ENCODE data around the gene CTNNA2.

CTNNA2 gene

GRCh38 chr2:80323610-80324009, 810.8 kb downstream of the CTNNA2 start:
- no peaks in the 10 kb centered on the region for H3K9me3 ChIP-seq (replicated peaks in 1 of 2; ENCODE audit: control insufficient read depth in 2 of 2, insufficient read depth in 1 of 2, low read depth in 1 of 2, low read length in 2 of 2)
- H2AK5ac ChIP-seq (ENCODE audit: low read depth, low read length): no peak overlapping the region
- H3K27me3 ChIP-seq (ENCODE audit: control insufficient read depth in 3 of 3, insufficient read depth in 3 of 3, low read depth in 1 of 3, low read length in 3 of 3): peaks cover 0 to 12% (median 5%) of the 10 kb centered on the region in 3 experiments
- H2AFZ ChIP-seq (ENCODE audit: low read length): no peak overlapping the region
- H3K27ac ChIP-seq (replicated peaks; ENCODE audit: low read length): no peak overlapping the region
- no peak overlapping the region for H3K4ac ChIP-seq (ENCODE audit: low read length)
- H3K18ac ChIP-seq (ENCODE audit: low read length): no peak overlapping the region
- peaks cover 0 to 6% of the 10 kb centered on the region in 2 donors for H3K4me1 ChIP-seq (ENCODE audit: control insufficient read depth in 2 of 2, insufficient read depth in 1 of 2, low read depth in 1 of 2, low read length in 2 of 2)
- H3K36me3 ChIP-seq (replicated peaks in 1 of 2; ENCODE audit: control insufficient read depth in 2 of 2, insufficient read depth in 2 of 2, low read length in 2 of 2): no peaks in the 10 kb centered on the region
- H2BK15ac ChIP-seq (ENCODE audit: low read length): no peak overlapping the region
- no peak overlapping the region for H4K91ac ChIP-seq (ENCODE audit: low read depth, low read length, poor library complexity)
- no peak overlapping the region for H2BK12ac ChIP-seq (ENCODE audit: low read length)
- H2BK120ac ChIP-seq (ENCODE audit: low read depth, low read length): no peak overlapping the region
- H3K79me1 ChIP-seq (ENCODE audit: low read depth, low read length): no peaks in the 10 kb centered on the region
- no peak overlapping the region for H3K14ac ChIP-seq (ENCODE audit: low read length)
- no peak overlapping the region for H3K4me2 ChIP-seq (ENCODE audit: insufficient read depth, low read length, poor library complexity, severe bottlenecking)
- H4K8ac ChIP-seq (ENCODE audit: low read depth, low read length): no peak overlapping the region
- H2BK5ac ChIP-seq (ENCODE audit: low read length): no peak overlapping the region
- H3K9ac ChIP-seq (ENCODE audit: low read depth, low read length, poor library complexity): no peak overlapping the region
- H3K4me3 ChIP-seq (ENCODE audit: low read length in 2 of 2): no peak overlapping the region
- no CpG with 5 or more reads among the region's 1 CpG for WGBS, 2 donors (ENCODE audit: extremely low coverage in 2 of 2, insufficient read length in 2 of 2, insufficient replicate concordance in 1 of 2)
- H3K23ac ChIP-seq (ENCODE audit: low read depth, low read length, poor library complexity): no peak overlapping the region
- DNase-seq (ENCODE audit: low spot score): no peak

GRCh38 chr2:80324525-80324924, 811.7 kb downstream of the CTNNA2 start:
- Histone ChIP-seq H2BK12ac (ENCODE audit: low read length) (no peak overlapping the region), H4K91ac (ENCODE audit: low read depth, low read length, poor library complexity) (no peak overlapping the region), H2BK5ac (ENCODE audit: low read length) (no peak overlapping the region), H3K18ac (ENCODE audit: low read length) (no peak overlapping the region), H3K9me3 (replicated peaks in 1 of 2; ENCODE audit: control insufficient read depth in 2 of 2, insufficient read depth in 1 of 2, low read depth in 1 of 2, low read length in 2 of 2) (no peaks in the 10 kb centered on the region), H3K4me3 (ENCODE audit: low read length in 2 of 2) (no peak overlapping the region), H4K8ac (ENCODE audit: low read depth, low read length) (no peak overlapping the region), H3K14ac (ENCODE audit: low read length) (no peak overlapping the region), H3K27ac (replicated peaks; ENCODE audit: low read length) (no peak overlapping the region), H2BK15ac (ENCODE audit: low read length) (no peak overlapping the region), H3K36me3 (replicated peaks in 1 of 2; ENCODE audit: control insufficient read depth in 2 of 2, insufficient read depth in 2 of 2, low read length in 2 of 2) (no peaks in the 10 kb centered on the region), H3K4ac (ENCODE audit: low read length) (no peak overlapping the region), H2AK5ac (ENCODE audit: low read depth, low read length) (no peak overlapping the region), H2AFZ (ENCODE audit: low read length) (no peak overlapping the region), H3K9ac (ENCODE audit: low read depth, low read length, poor library complexity) (no peak overlapping the region), H3K4me1 (ENCODE audit: control insufficient read depth in 2 of 2, insufficient read depth in 1 of 2, low read depth in 1 of 2, low read length in 2 of 2) (peaks cover 0 to 6% of the 10 kb centered on the region in 2 donors), H2BK120ac (ENCODE audit: low read depth, low read length) (no peak overlapping the region), H3K23ac (ENCODE audit: low read depth, low read length, poor library complexity) (no peak overlapping the region), H3K4me2 (ENCODE audit: insufficient read depth, low read length, poor library complexity, severe bottlenecking) (no peak overlapping the region), H3K27me3 (ENCODE audit: control insufficient read depth in 3 of 3, insufficient read depth in 3 of 3, low read depth in 1 of 3, low read length in 3 of 3) (peaks cover 0 to 12% (median 5%) of the 10 kb centered on the region in 3 experiments), H3K79me1 (ENCODE audit: low read depth, low read length) (no peaks in the 10 kb centered on the region)
- no peak for DNase-seq (ENCODE audit: low spot score)
- WGBS, 2 donors (ENCODE audit: extremely low coverage in 2 of 2, insufficient read length in 2 of 2, insufficient replicate concordance in 1 of 2): no CpG with 5 or more reads among the region's 3 CpGs

DNA sequence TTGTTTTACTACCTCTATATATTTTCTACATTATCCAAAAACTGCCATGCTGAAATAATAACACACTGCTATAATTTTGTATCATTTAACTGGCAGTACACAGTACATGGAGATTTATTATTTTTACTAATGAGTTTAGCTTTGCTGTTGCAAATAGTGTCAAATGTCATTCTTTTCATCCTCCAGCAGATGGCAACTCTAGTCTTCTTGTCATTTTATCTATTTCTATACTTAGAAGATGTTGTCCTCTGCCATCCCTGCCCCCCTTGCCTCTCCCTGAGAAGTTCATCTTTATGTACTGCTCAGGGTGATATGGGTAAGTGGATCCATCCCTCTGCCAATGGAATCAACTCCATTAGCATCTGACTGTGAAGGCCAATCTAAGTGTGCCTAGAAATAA, 813.4 kb downstream of the CTNNA2 start:
- H3K4me2 ChIP-seq (ENCODE audit: insufficient read depth, low read length, poor library complexity, severe bottlenecking): no peak overlapping the region
- H2AK5ac ChIP-seq (ENCODE audit: low read depth, low read length): no peak overlapping the region
- no peak overlapping the region for H2BK120ac ChIP-seq (ENCODE audit: low read depth, low read length)
- no peak overlapping the region for H3K9ac ChIP-seq (ENCODE audit: low read depth, low read length, poor library complexity)
- DNase-seq (ENCODE audit: low spot score): no peak
- peaks cover 0 to 6% of the 10 kb centered on the region in 2 donors for H3K4me1 ChIP-seq (ENCODE audit: control insufficient read depth in 2 of 2, insufficient read depth in 1 of 2, low read depth in 1 of 2, low read length in 2 of 2)
- no peak overlapping the region for H4K91ac ChIP-seq (ENCODE audit: low read depth, low read length, poor library complexity)
- H4K8ac ChIP-seq (ENCODE audit: low read depth, low read length): no peak overlapping the region
- no peak overlapping the region for H3K4me3 ChIP-seq (ENCODE audit: low read length in 2 of 2)
- no peak overlapping the region for H2BK15ac ChIP-seq (ENCODE audit: low read length)
- H3K9me3 ChIP-seq (replicated peaks in 1 of 2; ENCODE audit: control insufficient read depth in 2 of 2, insufficient read depth in 1 of 2, low read depth in 1 of 2, low read length in 2 of 2): no peaks in the 10 kb centered on the region
- H3K79me1 ChIP-seq (ENCODE audit: low read depth, low read length): no peaks in the 10 kb centered on the region
- H3K14ac ChIP-seq (ENCODE audit: low read length): no peak overlapping the region
- H3K27ac ChIP-seq (replicated peaks; ENCODE audit: low read length): no peak overlapping the region
- H2BK12ac ChIP-seq (ENCODE audit: low read length): no peak overlapping the region
- no peak overlapping the region for H3K23ac ChIP-seq (ENCODE audit: low read depth, low read length, poor library complexity)
- H2BK5ac ChIP-seq (ENCODE audit: low read length): no peak overlapping the region
- no peak overlapping the region for H3K18ac ChIP-seq (ENCODE audit: low read length)
- H2AFZ ChIP-seq (ENCODE audit: low read length): no peak overlapping the region
- peaks cover 0 to 12% (median 5%) of the 10 kb centered on the region in 3 experiments for H3K27me3 ChIP-seq (ENCODE audit: control insufficient read depth in 3 of 3, insufficient read depth in 3 of 3, low read depth in 1 of 3, low read length in 3 of 3)
- no peak overlapping the region for H3K4ac ChIP-seq (ENCODE audit: low read length)
- H3K36me3 ChIP-seq (replicated peaks in 1 of 2; ENCODE audit: control insufficient read depth in 2 of 2, insufficient read depth in 2 of 2, low read length in 2 of 2): no peaks in the 10 kb centered on the region

DNA sequence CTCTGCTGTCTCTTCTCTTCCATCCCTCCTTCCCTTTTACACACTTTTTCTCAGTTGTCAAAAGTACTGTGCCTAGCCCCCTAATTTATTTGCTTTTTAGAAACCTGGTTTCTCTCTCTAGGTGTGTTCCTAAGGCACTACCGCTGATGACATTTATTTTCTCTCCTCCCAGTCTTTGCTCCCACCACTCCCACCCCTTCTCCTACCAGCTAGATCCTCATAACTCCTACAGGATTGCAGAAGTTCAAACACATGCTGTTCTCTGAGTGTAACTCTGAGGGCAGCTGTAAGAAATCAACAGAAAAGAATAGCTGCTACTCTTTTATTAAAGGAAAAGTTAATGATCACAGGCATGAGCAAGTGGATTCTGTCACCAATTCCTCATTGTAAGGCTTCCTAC, 814.0 kb downstream of the CTNNA2 start:
- Histone ChIP-seq H2AFZ (ENCODE audit: low read length) (no peak overlapping the region), H3K4me3 (ENCODE audit: low read length in 2 of 2) (no peak overlapping the region), H3K9me3 (replicated peaks in 1 of 2; ENCODE audit: control insufficient read depth in 2 of 2, insufficient read depth in 1 of 2, low read depth in 1 of 2, low read length in 2 of 2) (no peaks in the 10 kb centered on the region), H3K4ac (ENCODE audit: low read length) (no peak overlapping the region), H3K79me1 (ENCODE audit: low read depth, low read length) (no peaks in the 10 kb centered on the region), H3K27ac (replicated peaks; ENCODE audit: low read length) (no peak overlapping the region), H2AK5ac (ENCODE audit: low read depth, low read length) (no peak overlapping the region), H2BK12ac (ENCODE audit: low read length) (no peak overlapping the region), H4K8ac (ENCODE audit: low read depth, low read length) (no peak overlapping the region), H3K23ac (ENCODE audit: low read depth, low read length, poor library complexity) (no peak overlapping the region), H3K14ac (ENCODE audit: low read length) (no peak overlapping the region), H3K27me3 (ENCODE audit: control insufficient read depth in 3 of 3, insufficient read depth in 3 of 3, low read depth in 1 of 3, low read length in 3 of 3) (peaks cover 0 to 12% (median 5%) of the 10 kb centered on the region in 3 experiments), H3K4me2 (ENCODE audit: insufficient read depth, low read length, poor library complexity, severe bottlenecking) (no peak overlapping the region), H2BK15ac (ENCODE audit: low read length) (no peak overlapping the region), H2BK120ac (ENCODE audit: low read depth, low read length) (no peak overlapping the region), H3K4me1 (ENCODE audit: control insufficient read depth in 2 of 2, insufficient read depth in 1 of 2, low read depth in 1 of 2, low read length in 2 of 2) (peaks cover 0 to 6% of the 10 kb centered on the region in 2 donors), H2BK5ac (ENCODE audit: low read length) (no peak overlapping the region), H3K9ac (ENCODE audit: low read depth, low read length, poor library complexity) (no peak overlapping the region), H3K36me3 (replicated peaks in 1 of 2; ENCODE audit: control insufficient read depth in 2 of 2, insufficient read depth in 2 of 2, low read length in 2 of 2) (no peaks in the 10 kb centered on the region), H3K18ac (ENCODE audit: low read length) (no peak overlapping the region), H4K91ac (ENCODE audit: low read depth, low read length, poor library complexity) (no peak overlapping the region)
- no CpG with 5 or more reads among the region's 1 CpG for WGBS, 2 donors (ENCODE audit: extremely low coverage in 2 of 2, insufficient read length in 2 of 2, insufficient replicate concordance in 1 of 2)
- no peak for DNase-seq (ENCODE audit: low spot score)
